GM12878 (cell line): ENCODE data around the gene ARHGAP44. TPM values are rescaled to one million over a fixed set of nuclear protein-coding genes. Genes with fewer than 3 reads are reported as not detected.

Experiments
- ATAC-seq: fragments of 200-7000 bp; cut with Tn5 transposase; 3 replicates; pipeline ENCODE4 v1.9.1; 2020; ENCODE audit warnings: mild to moderate bottlenecking, moderate library complexity
- BruUV-seq: library from RNA; stranded (reverse); fragments of 400-500 nt; replicated peaks from 2 replicates; lab custom pipeline; 2021; lab: Mats Ljungman, UMichigan
- CTCF ChIA-PET: fragments of 300-600 bp; sonication (Branson Sonifier 250); formaldehyde crosslinking; extraction: SDS; loops from one replicate; lab custom pipeline; 2021; ENCODE audit warnings: inconsistent platforms; lab: Yijun Ruan, JAX
- POLR2A ChIA-PET: fragments of 350-600 bp; formaldehyde crosslinking; extraction: SDS; loops from one replicate; lab custom pipeline; 2021; ENCODE audit warnings: inconsistent platforms; lab: Charles Lee
- RAD21 ChIA-PET: fragments of 300-600 bp; sonication (Branson Sonifier 250); formaldehyde crosslinking; loops from one replicate; lab custom pipeline; 2023; ENCODE audit warnings: antibody characterized with exemption; ENCODE audit not compliant: unreplicated experiment; lab: Charles Lee
- SMC1A ChIA-PET: fragments of 300-600 bp; sonication (Branson Sonifier 250); formaldehyde crosslinking; loops from one replicate; lab custom pipeline; 2023; ENCODE audit not compliant: unreplicated experiment, uncharacterized antibody; lab: Charles Lee
- DNase-seq: peaks from one replicate; pipeline ENCODE4 v3.0.0-alpha.2; 2011; ENCODE audit warnings: low read depth, low spot score
- FAIRE-seq: peaks from 3 replicates; lab custom pipeline; 2011; peaks lifted over from hg19 to GRCh38; lab: Jason Lieb, UNC
- H2AFZ ChIP-seq: 2 replicates; pipeline ENCODE4 v1.6.0; 2011; ENCODE audit warnings: low read depth, low read length, control low read depth; ENCODE audit not compliant: control insufficient read depth
- H3K27ac ChIP-seq: 2 replicates; pipeline ENCODE4 v1.5.1; 2011; ENCODE audit warnings: control low read depth; ENCODE audit not compliant: control insufficient read depth, insufficient read depth
- H3K27me3 ChIP-seq, 2 experiments: replicated peaks in 1 of 2; 2 replicates each; pipeline versions ENCODE4 v1.6.0 to v1.6.1; 2011; ENCODE audit warnings: low read length in 1 of 2; ENCODE audit not compliant: control insufficient read depth in 2 of 2, insufficient read depth in 2 of 2
- H3K36me3 ChIP-seq, 2 experiments: 2 replicates each; pipeline ENCODE4 v1.5.1; 2011; ENCODE audit warnings: low read length in 1 of 2; ENCODE audit not compliant: control insufficient read depth in 2 of 2, insufficient read depth in 2 of 2
- H3K4me1 ChIP-seq: 2 replicates; pipeline ENCODE4 v1.6.1; 2011; ENCODE audit warnings: mild to moderate bottlenecking, low read length, moderate library complexity, mixed read lengths; ENCODE audit not compliant: control insufficient read depth, insufficient read depth
- H3K4me2 ChIP-seq: 2 replicates; pipeline ENCODE4 v1.6.0; 2011; ENCODE audit warnings: control low read depth; ENCODE audit not compliant: control insufficient read depth, insufficient read depth
- H3K4me3 ChIP-seq: fragments of 200-600 bp; sonication (generic); 2 replicates; pipeline ENCODE4 v1.5.1; 2016
- H3K79me2 ChIP-seq: 2 replicates; pipeline ENCODE4 v1.6.0; 2011; ENCODE audit warnings: low read length; ENCODE audit not compliant: control insufficient read depth, insufficient read depth
- H3K9ac ChIP-seq: 2 replicates; pipeline ENCODE4 v1.8.0; 2011; ENCODE audit warnings: low read length, control low read depth, mixed read lengths; ENCODE audit not compliant: control insufficient read depth, insufficient read depth
- H3K9me3 ChIP-seq: replicated peaks from 3 replicates; pipeline ENCODE4 v1.5.1; 2011; ENCODE audit warnings: mild to moderate bottlenecking, low read length; ENCODE audit not compliant: control insufficient read depth, insufficient read depth
- H4K20me1 ChIP-seq: 2 replicates; pipeline ENCODE4 v1.6.0; 2011; ENCODE audit not compliant: control insufficient read depth, insufficient read depth
- ATF3 ChIP-seq: IDR thresholded peaks from 2 replicates; pipeline ENCODE4 v1.6.1; 2011; ENCODE audit warnings: low read depth, mild to moderate bottlenecking, low read length, moderate library complexity, borderline replicate concordance; ENCODE audit errors: extremely low read depth
- BACH1 ChIP-seq: fragments of 450-650 bp; IDR thresholded peaks from 2 replicates; pipeline ENCODE4 v1.6.1; 2017; ENCODE audit warnings: mild to moderate bottlenecking, borderline replicate concordance
- ESRRA ChIP-seq: IDR thresholded peaks from 2 replicates; pipeline ENCODE4 v1.6.1; 2012; ENCODE audit warnings: mild to moderate bottlenecking, low read length, improper control_type of control experiment
- IRF3 ChIP-seq: fragments of 450-650 bp; IDR thresholded peaks from 2 replicates; pipeline ENCODE4 v1.6.1; 2014; ENCODE audit warnings: mild to moderate bottlenecking
- MTA2 ChIP-seq: fragments of 450-650 bp; IDR thresholded peaks from 2 replicates; pipeline ENCODE4 v1.6.1; 2016; ENCODE audit warnings: low read depth, mild to moderate bottlenecking, moderate library complexity
- MXI1 ChIP-seq: fragments of 150-350 bp; IDR thresholded peaks from 2 replicates; pipeline ENCODE4 v1.6.1; 2011; ENCODE audit warnings: low read depth, mild to moderate bottlenecking, inconsistent platforms, low read length, improper control_type of control experiment
- NFYB ChIP-seq: IDR thresholded peaks from 2 replicates; pipeline ENCODE4 v1.6.1; 2011; ENCODE audit warnings: low read depth, mild to moderate bottlenecking, low read length, improper control_type of control experiment, moderate library complexity; ENCODE audit not compliant: insufficient read depth
- NR2F1 ChIP-seq: fragments of 450-650 bp; conservative IDR thresholded peaks from 2 replicates; pipeline ENCODE4 v1.6.1; 2017; ENCODE audit warnings: mild to moderate bottlenecking
- POLR2AphosphoS2 ChIP-seq: IDR thresholded peaks from 2 replicates; pipeline ENCODE4 v1.6.1; 2011; ENCODE audit warnings: low read depth, mild to moderate bottlenecking, low read length, improper control_type of control experiment, moderate library complexity
- RUNX3 ChIP-seq: IDR thresholded peaks from 2 replicates; pipeline ENCODE4 v1.6.1; 2012; ENCODE audit warnings: low read length, inconsistent platforms
- SIN3A ChIP-seq: IDR thresholded peaks from 2 replicates; pipeline ENCODE4 v1.6.1; 2012; ENCODE audit warnings: low read depth, low read length, improper control_type of control experiment
- SIX5 ChIP-seq: IDR thresholded peaks from 2 replicates; pipeline ENCODE4 v1.6.1; 2011; ENCODE audit warnings: mild to moderate bottlenecking, low read depth, low read length, moderate library complexity; ENCODE audit not compliant: severe bottlenecking
- SPI1 ChIP-seq: IDR thresholded peaks from 2 replicates; pipeline ENCODE4 v1.6.1; 2011; ENCODE audit warnings: low read depth, mild to moderate bottlenecking, low read length, moderate library complexity, borderline replicate concordance; ENCODE audit not compliant: insufficient read depth
- SUPT20H ChIP-seq: IDR thresholded peaks from 2 replicates; pipeline ENCODE4 v1.6.1; 2011; ENCODE audit warnings: low read depth, mild to moderate bottlenecking, low read length, moderate library complexity, borderline replicate concordance; ENCODE audit not compliant: control insufficient read depth
- TAF1 ChIP-seq: IDR thresholded peaks from 2 replicates; pipeline ENCODE4 v1.6.1; 2011; ENCODE audit warnings: mild to moderate bottlenecking, low read depth, low read length, borderline replicate concordance
- ZNF384 ChIP-seq: IDR thresholded peaks from 2 replicates; pipeline ENCODE4 v1.6.1; 2012; ENCODE audit warnings: low read depth, mild to moderate bottlenecking, low read length, improper control_type of control experiment, borderline replicate concordance
- ZNF622 ChIP-seq: fragments of 450-650 bp; IDR thresholded peaks from 2 replicates; pipeline ENCODE4 v1.6.1; 2017; ENCODE audit warnings: mild to moderate bottlenecking, inconsistent platforms
- WGBS: methylation state at CpG from one replicate; pipeline ENCODE4 v1.1.6; 2016; ENCODE audit warnings: low lambda C conversion rate; ENCODE audit not compliant: insufficient replicate concordance, insufficient coverage; ENCODE audit errors: missing lambda C conversion rate; 5-methylcytosine and 5-hydroxymethylcytosine counted together
- in situ Hi-C: fragments of 300-500 bp; cut with MboI; formaldehyde crosslinking; loops from 9 replicates; pipeline ENCODE4 v1.14.3; 2018; ENCODE audit warnings: mixed read lengths
- intact Hi-C: fragments of 100-400 bp; cut with micrococcal nuclease; formaldehyde crosslinking; loops from one replicate; pipeline ENCODE4 v1.14.2; 2022; ENCODE audit not compliant: unreplicated experiment
- polyA plus RNA-seq, 11 experiments: library from polyadenylated mRNA; depleted of rRNA in 4 of 11; unstranded in 6 of 11; stranded (reverse) in 5 of 11; fragments of >200 nt; fragmentation: Nextera tagmentation in 4 of 11; fragmentation: Illumina TruSeq in 1 of 11; extraction: Ambion mirVana in 4 of 11; extraction: Trizol in 1 of 11; gene quantifications; 1 replicate in 1 of 11; 2 replicates in 10 of 11; pipeline versions ENCODE4 v1.2.1 to v1.2.3, GENCODE V29; 2011 to 2016; ENCODE audit warnings: inconsistent platforms in 2 of 11, missing spikeins in 2 of 11, low read depth in 1 of 11
- total RNA-seq, 4 experiments: library from RNA; depleted of rRNA in 3 of 4; stranded (reverse); fragments of >200 nt in 3 of 4; fragmentation: Illumina TruSeq in 1 of 4; extraction: Trizol in 1 of 4; gene quantifications; 2 replicates each; pipeline versions ENCODE4 v1.2.1 to v1.2.3, GENCODE V29; 2013 to 2021

Gene ARHGAP44
- total and polyA plus RNA-seq, 10 of the 15 experiments (the other 5 are each of a cell fraction or from before 2014, with no cell fraction given): 0.11 to 1.2 (median 0.48) TPM

GRCh38 chr17:13003454-13003851, 214.2 kb downstream of the ARHGAP44 start:
- H3K36me3 ChIP-seq: peaks cover 23 to 36% of the 10 kb centered on the region in 2 experiments
- TF ChIP-seq NR2F1 (no peak), SUPT20H (no peak), TAF1 (no peak)
- H3K9ac ChIP-seq: no peak overlapping the region
- in situ Hi-C loops: no loop called here
- no peak overlapping the region for H2AFZ ChIP-seq
- no peaks in the 10 kb centered on the region for H4K20me1 ChIP-seq
- no peaks in the 10 kb centered on the region for H3K79me2 ChIP-seq
- DNase-seq (no peak), FAIRE-seq (no peak), ATAC-seq (peak; percentile 77)
- no peaks in the 10 kb centered on the region for H3K9me3 ChIP-seq
- no peak overlapping the region for H3K4me3 ChIP-seq
- intact Hi-C loops: loop anchor here (1.0 to 10.0 kb wide), 5 partner anchors 261 to 823 kb away; no protein-coding TSS in a partner anchor
- H3K4me1 ChIP-seq: no peaks in the 10 kb centered on the region
- no peak overlapping the region for H3K4me2 ChIP-seq
- no peaks in the 10 kb centered on the region for H3K27me3 ChIP-seq
- no TSS peak for BruUV-seq
- H3K27ac ChIP-seq: no peak overlapping the region
- WGBS: 76% methylated on average over 9 of the region's 9 CpGs
- ChIA-PET POLR2A (no interaction called here), CTCF (interaction anchor here (1.0 to 4.1 kb wide), 13 partner anchors 9 to 822 kb away, joined by 3 to 26 read pairs (median 5); partner anchors contain the start of gene ELAC2), RAD21 (interaction anchor here (0.7 kb wide), 1 partner anchor 15 kb away, joined by 3 read pairs; no protein-coding TSS in a partner anchor), SMC1A (interaction anchor here (1.0 to 2.3 kb wide), 3 partner anchors 458 to 746 kb away, joined by 3 to 8 read pairs (median 3); no protein-coding TSS in a partner anchor)

- BruUV-seq: no TSS peak
- no peak overlapping the region for H3K27ac ChIP-seq
- TF ChIP-seq POLR2AphosphoS2 (no peak), ZNF384 (no peak), NFYB (no peak), SIX5 (no peak), ESRRA (no peak), ZNF622 (no peak), RUNX3 (no peak), SPI1 (no peak), IRF3 (no peak), ATF3 (no peak), MXI1 (no peak), SIN3A (no peak), BACH1 (no peak), MTA2 (no peak)
- TF ChIP-seq, all 136 proteins: peak for 0
- FAIRE-seq (no peak), DNase-seq (no peak), ATAC-seq (no peak)
- Histone ChIP-seq H3K4me3 (no peak overlapping the region), H4K20me1 (no peaks in the 10 kb centered on the region), H3K36me3 (peaks cover 21 to 33% of the 10 kb centered on the region in 2 experiments), H3K79me2 (no peaks in the 10 kb centered on the region), H3K9ac (no peak overlapping the region), H3K27me3 (no peaks in the 10 kb centered on the region), H3K4me1 (no peaks in the 10 kb centered on the region), H3K9me3 (no peaks in the 10 kb centered on the region), H3K4me2 (no peak overlapping the region), H2AFZ (no peak overlapping the region)
- ChIA-PET RAD21 (interaction anchor here (1.4 kb wide), 1 partner anchor 14 kb away, joined by 8 read pairs; the partner anchor contains the start of gene ELAC2), POLR2A (no interaction called here), CTCF (interaction anchor here (0.7 to 4.1 kb wide), 11 partner anchors 9 to 823 kb away, joined by 3 to 26 read pairs (median 5); partner anchors contain the start of gene ELAC2), SMC1A (interaction anchor here (1.0 to 2.3 kb wide), 2 partner anchors 608 to 747 kb away, joined by 3 to 8 read pairs; no protein-coding TSS in a partner anchor)
- intact Hi-C loops: loop anchor here (1.0 to 10.0 kb wide), 5 partner anchors 262 to 824 kb away; no protein-coding TSS in a partner anchor
- WGBS: 93% methylated on average over 6 of the region's 6 CpGs
- in situ Hi-C loops: no loop called here
Measured at GRCh38 chr17:13003927-13004326, 214.6 kb downstream of the ARHGAP44 start.
